HG03432 (cell line): ENCODE data around the gene SUSD4.
"Not testable (repeated sequence)": the region's sequence is repeated elsewhere in the genome, so short reads cannot be mapped to it uniquely, and the experiment has no call there.

Experiments
- ATAC-seq: cut with Tn5 transposase; IDR thresholded peaks from one replicate; pipeline ENCODE4 v1.9.1; 2021; ENCODE audit warnings: mild to moderate bottlenecking, moderate library complexity; ENCODE audit not compliant: unreplicated experiment

SUSD4 gene

GRCh38 chr1:223299553-223299952, 64.4 kb downstream of the SUSD4 start:
- ATAC-seq: no peak

GRCh38 chr1:223298701-223299100, 65.3 kb downstream of the SUSD4 start:
- no peak for ATAC-seq

- ATAC-seq: no peak
Measured at GRCh38 chr1:223297800-223298199, 66.2 kb downstream of the SUSD4 start.

DNA sequence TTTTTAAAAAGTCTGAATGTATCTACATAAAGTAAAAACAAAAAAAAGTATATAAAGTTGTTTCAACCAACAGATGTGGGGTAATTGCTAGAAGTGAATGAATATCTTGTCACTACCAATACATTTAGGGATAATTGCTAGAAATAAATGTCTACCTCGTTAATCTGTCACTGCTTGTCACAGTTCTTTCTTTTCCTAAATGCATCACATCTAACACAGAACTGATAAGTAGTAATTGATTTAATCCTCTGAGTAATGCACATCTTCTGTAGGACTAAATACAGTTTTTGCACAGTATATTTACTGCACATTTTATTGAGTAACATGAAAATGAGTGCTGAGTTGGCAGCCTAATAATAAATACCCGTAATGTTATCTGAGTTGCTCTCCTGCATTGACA, 72.2 kb downstream of the SUSD4 start:
- no peak for ATAC-seq

DNA sequence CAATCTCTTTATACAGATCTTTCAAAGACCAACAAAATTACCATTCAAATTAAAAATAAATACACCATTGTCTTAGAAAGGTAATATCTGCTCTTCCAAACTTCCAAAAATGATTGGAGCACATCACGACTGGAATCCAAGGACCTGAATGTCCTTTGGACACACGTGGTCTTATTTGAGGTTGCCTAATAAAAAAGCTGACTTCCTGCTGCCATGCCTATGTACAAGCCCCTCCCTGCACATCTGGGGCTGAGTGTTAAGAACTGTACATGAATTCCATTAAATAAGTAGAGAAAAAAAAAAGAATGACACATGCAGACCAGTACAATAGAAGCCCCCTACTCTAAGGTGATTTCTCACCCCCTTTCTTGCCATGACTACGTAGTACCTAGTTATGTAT, 73.6 kb downstream of the SUSD4 start:
- ATAC-seq: no peak

GRCh38 chr1:223289621-223290020, 74.4 kb downstream of the SUSD4 start:
- no peak for ATAC-seq

- ATAC-seq: no peak
Measured at GRCh38 chr1:223288826-223289225, 75.2 kb downstream of the SUSD4 start.

DNA sequence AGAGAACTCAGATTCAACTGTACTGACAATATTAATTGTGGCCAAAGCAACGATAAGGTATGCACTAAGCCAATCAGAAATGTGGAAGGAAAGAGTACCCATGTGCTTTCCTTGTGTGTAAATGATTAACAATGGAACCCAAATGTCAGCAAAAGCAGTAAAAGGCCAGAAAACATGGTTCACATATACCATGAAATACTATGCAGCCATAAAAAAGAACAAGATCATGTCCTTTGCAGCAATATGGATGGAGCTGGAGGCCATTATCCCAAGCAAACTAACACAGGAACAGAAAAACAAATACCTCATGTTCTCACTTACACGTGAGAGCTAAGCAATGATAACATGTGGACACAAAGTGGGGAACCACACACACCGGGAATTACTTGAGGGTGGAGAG, 78.5 kb downstream of the SUSD4 start:
- no peak for ATAC-seq

- ATAC-seq: not testable (repeated sequence)
Measured at GRCh38 chr1:223283697-223284096, 80.3 kb downstream of the SUSD4 start.

DNA sequence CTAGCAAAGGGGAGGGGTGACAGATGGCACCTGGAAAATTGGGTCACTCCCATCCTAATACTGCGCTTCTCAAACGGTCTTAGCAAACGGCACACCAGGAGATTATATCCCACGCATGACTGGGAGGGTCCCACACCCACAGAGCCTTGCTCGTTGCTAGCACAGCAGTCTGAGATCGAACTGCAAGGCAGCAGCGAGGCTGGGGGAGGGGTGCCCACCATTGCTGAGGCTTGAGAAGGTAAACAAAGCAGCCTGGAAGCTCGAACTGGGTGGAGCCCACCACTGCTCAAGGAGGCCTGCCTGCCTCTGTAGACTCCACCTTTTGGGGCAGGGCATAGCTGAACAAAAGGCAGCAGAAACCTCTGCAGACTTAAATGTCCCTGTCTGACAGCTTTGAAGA, 85.7 kb downstream of the SUSD4 start:
- not testable (repeated sequence) for ATAC-seq

DNA sequence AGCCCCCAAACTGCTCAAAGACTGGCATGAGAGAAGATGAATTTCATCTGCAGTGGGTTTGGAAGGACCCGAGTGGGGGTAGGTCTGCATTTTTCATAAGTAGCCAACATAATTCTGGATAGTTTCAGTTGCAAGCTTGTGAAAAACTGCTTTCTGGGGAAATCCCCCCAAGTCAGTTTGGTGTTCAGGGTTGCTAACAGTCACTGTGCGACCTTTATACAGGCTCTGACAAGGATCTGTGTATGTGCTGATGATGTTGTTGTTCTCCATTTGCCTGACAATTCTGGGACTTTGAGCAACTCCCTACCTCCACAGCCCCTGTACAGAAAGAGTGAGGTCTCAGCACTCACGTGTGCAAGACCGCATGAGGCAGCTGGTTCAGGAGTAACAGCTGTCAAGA, 87.9 kb downstream of the SUSD4 start:
- ATAC-seq: no peak

- ATAC-seq: no peak
Measured at GRCh38 chr1:223273511-223273910, 90.5 kb downstream of the SUSD4 start.

DNA sequence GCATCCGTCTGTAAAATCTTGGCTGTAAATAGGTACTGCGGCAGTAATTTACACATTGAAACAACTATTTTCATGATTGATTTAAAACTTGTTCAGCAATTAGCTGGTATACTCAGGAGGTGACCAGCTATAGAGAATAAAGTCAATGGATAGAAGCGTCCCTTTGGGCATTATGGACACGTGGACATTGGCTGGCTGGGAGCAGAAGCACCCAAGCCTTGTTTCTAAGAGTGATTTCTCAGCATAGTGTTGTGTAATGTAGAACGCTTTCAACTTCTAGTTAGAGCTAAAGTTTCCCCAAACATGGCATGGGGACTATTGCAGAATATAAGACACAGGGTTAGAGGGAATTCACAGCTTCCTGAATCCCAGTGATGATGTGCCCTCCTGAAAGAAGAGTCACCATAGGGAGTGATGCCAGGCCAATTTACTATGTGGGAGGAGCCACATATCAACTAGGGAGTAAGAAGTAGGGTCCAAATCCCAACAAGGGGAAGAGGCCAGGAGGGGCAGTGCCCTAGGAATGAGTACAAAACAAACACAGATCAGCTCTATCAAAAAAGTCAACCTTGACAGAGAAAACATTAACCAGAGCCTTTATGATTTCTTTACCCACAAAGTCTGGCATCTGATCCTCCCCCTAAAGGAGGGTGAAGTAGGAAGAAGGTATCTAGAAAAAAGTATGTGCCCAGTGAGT, 92.7 kb downstream of the SUSD4 start:
- ATAC-seq: no peak

GRCh38 chr1:223270155-223270554, 93.8 kb downstream of the SUSD4 start:
- ATAC-seq: no peak

DNA sequence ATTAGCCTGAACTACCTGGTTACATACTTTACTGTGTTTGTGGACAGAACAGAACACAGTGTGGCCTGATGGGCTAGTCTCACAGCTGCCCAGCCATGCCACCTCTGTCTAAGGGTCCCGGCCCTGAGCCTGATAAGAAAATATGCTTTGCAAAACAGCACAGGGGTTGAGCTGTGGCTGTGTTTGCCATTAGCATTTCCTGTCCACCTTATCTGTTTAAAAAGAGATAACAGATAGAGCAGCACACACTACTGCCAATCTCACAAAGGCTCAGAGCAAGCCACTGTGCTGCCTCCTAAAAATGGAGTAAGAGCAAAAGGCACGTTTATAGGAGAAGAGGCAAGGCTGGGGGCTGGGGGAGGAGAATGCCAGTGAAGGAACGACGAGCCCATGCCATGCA, 95.0 kb downstream of the SUSD4 start:
- no peak for ATAC-seq

DNA sequence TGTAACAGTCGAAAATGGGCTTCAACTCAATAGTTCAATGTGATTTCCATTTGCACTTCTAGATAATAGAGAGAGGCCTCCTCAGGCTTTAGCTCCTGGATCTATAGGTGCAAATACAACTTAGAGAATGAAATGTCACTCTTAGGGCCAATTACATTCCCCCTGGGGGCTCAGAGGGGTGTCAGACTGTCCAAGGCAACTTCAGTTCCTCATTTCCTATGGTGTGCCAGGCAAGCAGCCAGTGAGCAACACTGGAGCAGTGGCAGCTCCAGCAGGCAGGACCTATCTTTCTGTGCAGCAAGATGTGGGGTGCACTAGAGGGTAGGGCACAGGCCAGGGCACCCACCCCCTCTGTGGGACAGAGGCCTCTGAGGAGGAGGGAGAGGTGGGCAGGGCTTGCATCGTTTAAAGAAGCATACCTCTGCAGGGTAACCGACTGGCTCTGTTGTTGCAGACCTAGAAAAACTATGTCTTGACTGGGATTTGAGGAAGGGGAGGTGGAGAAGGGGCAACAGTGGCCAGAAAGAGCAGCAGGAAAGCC, 97.3 kb downstream of the SUSD4 start:
- ATAC-seq: no peak

GRCh38 chr1:223264983-223265908, 98.7 kb downstream of the SUSD4 start:
- no peak for ATAC-seq

GRCh38 chr1:223264529-223264928, 99.4 kb downstream of the SUSD4 start:
- ATAC-seq: no peak

GRCh38 chr1:223261914-223262313, 102.1 kb downstream of the SUSD4 start:
- no peak for ATAC-seq

- ATAC-seq: no peak
Measured at GRCh38 chr1:223260712-223261111, 103.3 kb downstream of the SUSD4 start.

- no peak for ATAC-seq
Measured at GRCh38 chr1:223259462-223259861, 104.5 kb downstream of the SUSD4 start.

GRCh38 chr1:223258751-223259198, 105.2 kb downstream of the SUSD4 start:
- no peak for ATAC-seq
